ENCODE results near the gene XYLT1.

- no peak for TF ChIP-seq PATZ1 (CRISPR knock-in tag; IDR thresholded peaks at IDR 0.05; ENCODE audit: borderline replicate concordance)
- TF ChIP-seq PPARA (CRISPR knock-in tag; IDR thresholded peaks at IDR 0.05; ENCODE audit: borderline replicate concordance), result no peak
- TF ChIP-seq TOX (CRISPR knock-in tag; IDR thresholded peaks at IDR 0.05; ENCODE audit: borderline replicate concordance), result no peak
- TF ChIP-seq ZFP30 (CRISPR knock-in tag; IDR thresholded peaks at IDR 0.05), result no peak
- no peak for TF ChIP-seq ESRRG (CRISPR knock-in tag; IDR thresholded peaks at IDR 0.05)
- no peak for TF ChIP-seq ARNTL (CRISPR knock-in tag; IDR thresholded peaks at IDR 0.05; ENCODE audit: borderline replicate concordance, low read depth)
- no peak for TF ChIP-seq OSR1 (CRISPR knock-in tag; IDR thresholded peaks at IDR 0.05)
- no peak for TF ChIP-seq ZNF70 (CRISPR knock-in tag; IDR thresholded peaks at IDR 0.05)
These were observed 100.0 kb downstream of the XYLT1 start for GRCh38 chr16:17370731-17371285.
